Measurements from ENCODE around the gene TSPAN33.

GRCh38 chr7:129127154-129127553 is 17.4 kb upstream of the TSPAN33 start:
- TF ChIP-seq CTCF (conservative IDR thresholded peaks at IDR 0.05; ENCODE audit: low read depth, low read length), result no peak
- no peak for TF ChIP-seq EZH2 (IDR thresholded peaks at IDR 0.05; ENCODE audit: borderline replicate concordance, low read depth, low read length, poor library complexity, severe bottlenecking)
